Prostate gland (tissue), 2 donors: ENCODE measurements around the gene CNTN5.

Experiments
- CTCF ChIP-seq, 4 experiments: fragments of 200-600 bp in 2 of 4; fragments of 450-650 bp in 2 of 4; sonication (generic) in 2 of 4; IDR thresholded peaks; 1 replicate in 3 of 4; 2 replicates in 1 of 4; pipeline ENCODE4 v1.5.1; 2016 to 2019; ENCODE audit warnings: antibody characterized with exemption in 4 of 4, mild to moderate bottlenecking in 2 of 4, moderate library complexity in 2 of 4
- POLR2A ChIP-seq: fragments of 450-650 bp; IDR thresholded peaks from one replicate; pipeline ENCODE4 v1.6.1; 2016; ENCODE audit warnings: antibody characterized with exemption, mild to moderate bottlenecking
- POLR2AphosphoS5 ChIP-seq: sonication (generic); formaldehyde crosslinking; IDR thresholded peaks from one replicate; pipeline ENCODE4 v1.6.1; 2017; ENCODE audit warnings: antibody characterized with exemption

GRCh38 chr11:100072131-100072530 is 1051.4 kb downstream of the CNTN5 start:
- TF ChIP-seq CTCF (IDR thresholded peaks at IDR 0.05) (no peak), POLR2A (no peak), POLR2AphosphoS5 (no peak)
